CD4-positive, alpha-beta T cell treated with Interferon alpha-2 for 1 hour (primary cell): ENCODE measurements around the gene DPYSL4.

Source experiments
- DNase-seq, 2 donors: peaks; one replicate each; pipeline ENCODE4 v3.0.0-alpha.2; 2020 to 2022

Gene DPYSL4

DNA sequence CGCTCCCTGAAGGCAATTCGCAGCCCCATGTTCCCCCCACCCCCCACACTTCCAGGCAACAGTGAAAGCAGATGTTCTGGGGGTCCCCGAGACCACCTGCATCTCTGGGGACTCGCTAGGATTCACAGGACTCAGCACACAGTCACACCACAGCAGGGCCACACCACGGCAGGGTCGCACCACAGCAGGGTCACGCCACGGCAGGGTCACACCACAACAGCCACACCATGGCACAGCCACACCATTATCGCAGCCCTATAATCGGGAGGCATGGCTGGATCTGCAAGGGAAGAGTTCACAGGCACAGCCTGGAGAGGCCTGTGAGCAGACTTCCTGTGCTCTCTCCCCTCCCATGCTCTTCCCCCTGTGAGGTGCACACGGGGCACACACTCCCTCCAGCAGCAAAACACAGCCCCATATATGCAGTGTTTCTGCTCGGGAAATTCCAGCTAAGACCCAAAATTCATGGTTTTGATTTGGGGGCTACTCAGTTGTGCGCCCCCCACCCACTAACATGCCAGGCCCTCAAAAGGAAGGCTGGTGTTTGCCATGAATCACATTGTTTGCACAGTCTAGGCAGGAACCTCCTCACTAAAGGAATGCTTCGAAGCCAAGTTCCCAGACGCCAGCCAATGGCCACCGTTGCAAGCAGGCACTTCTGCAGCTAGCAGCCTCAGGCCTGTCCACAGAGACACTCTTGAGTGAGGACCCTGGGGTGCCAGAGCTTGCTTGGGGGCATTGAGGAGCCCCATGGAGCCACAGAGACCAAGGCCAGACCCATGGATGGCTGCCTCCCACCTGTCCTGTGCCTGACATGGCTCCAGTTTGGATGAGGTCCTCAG is 7.0 kb upstream of the DPYSL4 start:
- DNase-seq = no peak

DNA sequence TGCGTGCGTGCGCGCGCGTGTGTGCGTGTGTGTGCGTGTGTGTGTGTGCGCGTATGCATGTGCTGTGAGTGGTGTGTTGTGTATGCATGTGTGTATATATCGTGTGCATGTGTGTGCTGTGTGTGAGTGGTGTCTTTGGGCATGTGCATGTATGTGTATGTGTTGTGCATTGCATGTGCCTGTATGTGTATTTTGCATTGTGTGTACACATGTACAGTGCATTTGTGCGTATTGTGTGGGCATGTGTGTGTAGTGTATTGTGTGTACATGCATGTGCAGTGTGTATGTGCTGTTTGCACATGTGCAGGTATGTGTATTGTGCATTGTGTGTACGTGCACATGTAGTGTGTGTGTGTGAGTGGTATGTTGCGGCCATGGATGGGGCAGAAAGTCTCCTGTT is 6.0 kb upstream of the DPYSL4 start:
- no peak for DNase-seq

DNA sequence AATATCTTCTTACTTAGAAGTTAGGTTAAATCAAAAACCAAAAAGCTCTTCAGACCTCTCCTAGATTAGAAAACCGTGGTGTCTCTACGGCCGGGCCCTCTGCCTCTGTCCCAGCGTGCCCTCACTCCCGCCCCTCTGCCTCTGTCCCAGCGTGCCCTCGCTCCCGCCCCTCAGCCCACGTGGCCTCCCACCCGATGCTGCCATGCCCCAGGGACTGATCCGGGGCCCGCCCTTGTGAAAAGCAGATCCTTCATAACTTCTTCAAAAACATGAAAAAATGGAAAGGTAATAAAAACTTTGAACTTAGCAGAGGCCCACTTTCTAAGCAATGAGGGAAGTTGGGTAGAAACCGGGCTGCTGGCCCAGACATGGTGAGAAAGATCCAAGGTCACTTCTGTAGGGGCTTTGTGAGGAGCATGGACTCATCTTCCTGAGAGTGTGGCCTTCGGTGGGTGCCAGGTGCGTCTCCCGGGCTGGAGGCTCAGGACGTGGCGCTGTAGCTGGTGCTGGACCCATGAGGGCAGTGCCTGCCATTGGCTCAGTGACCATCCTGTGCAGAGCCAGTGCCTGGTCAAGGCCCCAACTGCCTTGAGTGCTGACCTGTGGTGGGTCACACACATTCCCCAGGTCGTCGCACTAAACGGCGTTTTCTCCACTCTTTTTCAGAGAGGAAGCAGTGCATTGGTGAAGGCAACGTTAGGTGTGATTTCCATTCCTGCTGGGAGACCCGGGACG is 4.9 kb upstream of the DPYSL4 start:
- DNase-seq = no peak

DNA sequence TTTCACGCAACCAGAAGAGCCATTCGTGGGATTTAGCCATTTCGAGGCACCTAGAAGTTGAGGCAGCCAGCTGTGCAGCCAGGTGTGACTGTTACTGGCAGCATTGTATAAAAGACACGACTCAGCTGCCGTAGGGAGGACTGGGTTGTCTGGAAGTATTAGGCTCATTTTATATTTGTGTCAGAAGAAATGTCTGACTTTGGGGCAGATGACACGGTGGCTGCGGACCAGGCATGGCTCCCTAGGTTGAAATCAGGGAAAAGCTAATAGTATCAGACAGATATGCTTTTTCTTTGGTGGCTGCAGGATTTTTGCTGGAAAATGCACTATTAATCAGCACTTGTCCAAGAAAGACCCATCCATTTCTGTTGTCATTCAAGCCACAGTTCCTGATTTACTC is 4.2 kb upstream of the DPYSL4 start:
- DNase-seq = no peak

DNA sequence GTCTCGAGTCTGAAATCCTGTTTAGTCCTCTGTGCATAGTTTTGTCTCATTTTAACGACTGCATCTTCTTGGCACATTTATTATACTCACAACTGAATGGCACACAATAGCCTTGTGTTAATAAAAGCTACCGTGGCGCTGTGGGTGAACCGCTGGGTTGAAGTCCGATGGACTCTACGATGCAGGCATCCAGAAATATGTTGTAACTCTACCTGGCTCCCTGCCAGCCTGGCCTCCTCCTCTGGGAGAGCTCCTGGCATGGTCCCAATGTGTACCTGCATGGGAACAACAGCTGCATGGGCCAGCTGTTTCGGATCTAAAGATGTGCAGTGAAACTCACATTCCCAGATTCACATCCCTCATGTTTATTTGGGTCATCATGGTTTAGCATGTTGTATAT is 3.7 kb upstream of the DPYSL4 start:
- DNase-seq = no peak

DNA sequence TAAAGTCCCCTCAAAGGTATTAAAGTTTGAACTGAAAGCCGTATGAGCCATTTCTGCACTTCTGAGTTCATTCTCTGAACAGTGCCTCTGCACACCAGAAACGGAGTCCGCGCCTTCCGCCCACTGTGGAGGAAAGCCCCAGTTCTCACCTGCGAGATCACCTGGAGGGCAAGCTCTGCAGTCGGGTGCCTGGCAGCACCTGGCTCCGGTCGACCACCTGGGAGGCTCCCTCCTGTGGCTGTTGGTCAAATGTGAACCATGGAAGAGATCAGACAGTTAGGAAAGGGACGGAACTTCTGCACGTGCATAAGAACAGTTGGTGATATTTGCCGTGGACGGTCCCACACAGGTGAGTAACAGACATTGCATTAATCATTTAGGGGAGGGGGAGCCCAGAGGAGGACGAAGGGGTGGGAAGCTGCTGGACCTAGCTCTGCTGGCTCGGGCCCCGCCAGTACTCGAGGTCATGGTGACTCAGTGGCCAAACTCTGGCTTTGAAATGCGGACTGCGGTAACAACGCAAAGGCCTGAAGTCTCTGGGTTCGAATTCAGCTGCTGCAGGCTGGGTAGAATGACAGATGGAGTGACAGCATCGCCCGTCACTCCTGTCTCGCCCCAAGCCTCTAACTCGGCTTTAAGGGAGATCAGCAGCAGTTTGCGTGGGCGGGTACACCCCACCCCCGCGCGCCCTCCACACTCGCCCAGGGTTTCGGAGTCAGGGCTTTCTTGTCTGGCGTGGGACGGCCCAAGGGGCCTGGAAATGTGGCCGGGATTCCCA is 1.7 kb upstream of the DPYSL4 start:
- DNase-seq = no peak

DNA sequence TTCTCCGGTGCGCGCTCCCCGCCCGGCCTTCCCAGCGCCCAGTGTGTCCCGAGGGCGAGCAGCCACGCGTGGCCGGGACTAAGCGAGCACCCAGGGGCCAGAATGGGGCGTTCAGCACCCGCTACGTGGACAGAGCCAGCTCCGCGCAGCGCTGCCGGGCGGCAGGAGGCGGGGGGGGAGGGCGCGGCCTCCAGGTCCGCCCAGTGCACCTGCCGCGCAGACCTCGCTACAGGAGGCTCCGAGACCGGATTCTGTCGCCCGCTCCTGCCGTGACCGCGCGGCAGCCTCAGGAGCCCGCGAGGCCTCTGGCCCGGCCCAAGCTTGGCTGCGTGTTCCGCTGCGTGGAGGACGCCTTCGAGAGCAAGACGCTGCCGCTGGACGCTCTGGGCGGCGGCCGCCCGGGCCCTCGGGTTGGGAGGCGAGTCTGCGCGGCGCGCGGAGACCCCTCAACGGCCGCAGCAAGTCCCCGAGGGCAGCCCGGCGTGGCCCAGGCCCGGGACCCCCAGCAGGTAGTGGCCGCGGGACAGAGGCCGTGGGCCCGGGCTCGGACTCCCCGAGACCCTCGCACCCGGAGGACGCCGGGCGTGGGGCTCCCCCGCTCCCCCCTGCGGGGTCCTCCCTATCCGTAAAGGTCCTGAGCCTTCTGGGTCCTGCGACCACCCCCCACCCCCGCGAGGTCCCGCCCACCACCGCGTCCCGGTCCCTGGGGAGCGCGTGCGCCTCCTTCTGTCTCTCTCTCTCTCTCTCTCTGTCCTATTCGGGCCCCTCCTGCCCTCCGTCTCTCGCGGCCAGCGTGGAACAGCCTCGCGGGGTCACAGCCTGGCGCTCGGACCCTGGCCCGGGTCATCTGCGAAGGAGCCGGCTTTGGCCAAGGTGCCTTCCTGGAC is 904 bp upstream of the DPYSL4 start:
- DNase-seq = peak; percentile 37 to 62

DNA sequence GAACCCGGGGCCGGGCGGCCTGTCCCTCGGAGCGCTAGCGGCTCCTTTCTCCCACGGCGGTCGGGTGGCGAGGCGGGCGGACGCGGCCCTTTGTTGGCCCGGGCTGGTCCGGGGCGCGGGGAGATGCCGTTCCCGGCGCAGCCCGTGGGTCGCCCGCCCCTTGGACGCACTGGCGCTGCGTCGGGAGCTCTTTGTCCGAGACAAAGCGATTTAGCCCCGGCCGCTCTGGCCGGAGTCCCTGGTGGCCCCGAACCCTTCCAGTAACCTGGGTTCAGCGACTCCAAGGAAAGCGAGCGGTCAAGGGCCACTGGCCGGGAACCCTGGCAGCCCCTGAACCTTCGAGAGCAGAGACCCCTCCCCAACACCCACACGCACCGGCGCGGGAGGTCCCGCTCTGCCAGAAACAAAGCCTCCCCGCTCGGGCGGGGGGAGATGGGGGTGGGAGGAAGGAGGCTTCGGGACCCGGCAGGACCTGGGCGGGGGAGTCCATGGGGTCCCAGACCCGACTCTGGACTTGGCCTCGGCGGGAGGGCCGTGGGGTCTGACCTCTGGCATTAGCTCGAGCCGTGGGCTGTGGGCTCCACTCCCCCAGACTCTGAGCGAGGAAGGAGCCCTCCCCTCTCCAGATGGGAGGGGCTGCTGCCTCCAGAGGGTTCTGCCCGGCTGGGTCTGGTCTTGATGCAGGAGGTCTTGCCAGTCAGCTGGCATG is 836 bp downstream of the DPYSL4 start:
- no peak for DNase-seq

DNA sequence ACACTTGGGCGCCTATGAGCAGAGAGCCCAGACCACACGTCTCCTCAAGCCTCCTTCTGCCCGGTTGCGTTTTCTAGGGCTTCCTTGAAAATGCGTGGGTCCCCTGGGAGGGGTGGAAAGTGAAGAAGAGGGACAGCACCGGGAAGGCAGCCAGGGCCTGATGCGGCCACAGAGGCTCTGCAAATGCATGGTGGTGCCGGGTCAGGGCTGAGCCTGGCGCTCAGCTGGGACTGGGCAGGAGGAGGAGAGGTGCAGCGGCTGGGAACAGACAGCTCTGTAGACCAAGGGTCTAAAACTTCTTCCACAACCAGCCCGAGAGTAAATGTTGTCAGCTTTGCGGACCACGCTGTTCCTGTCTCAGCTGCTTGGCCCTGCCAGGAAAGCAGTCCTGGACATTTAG is 1.6 kb downstream of the DPYSL4 start:
- DNase-seq = no peak

DNA sequence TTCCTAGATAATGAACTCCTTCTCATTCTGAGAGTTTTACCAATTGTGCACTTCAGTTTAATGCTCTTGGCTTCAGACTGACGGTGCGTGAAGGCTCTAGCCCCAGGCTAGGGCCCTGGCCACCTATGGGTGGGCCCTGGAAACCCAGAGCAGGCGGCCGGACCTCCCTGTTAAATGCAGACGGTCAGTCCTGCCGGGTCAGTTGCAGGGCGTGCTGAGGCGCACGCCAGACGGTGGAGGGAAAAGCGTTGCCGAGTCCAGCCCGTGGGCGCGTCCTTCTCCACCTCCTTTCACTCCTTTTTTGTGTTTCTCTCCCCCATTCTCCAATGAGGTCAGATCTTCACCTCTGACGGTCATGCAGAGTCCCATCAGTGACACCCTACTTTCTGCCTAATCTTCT is 2.3 kb downstream of the DPYSL4 start:
- DNase-seq = no peak

DNA sequence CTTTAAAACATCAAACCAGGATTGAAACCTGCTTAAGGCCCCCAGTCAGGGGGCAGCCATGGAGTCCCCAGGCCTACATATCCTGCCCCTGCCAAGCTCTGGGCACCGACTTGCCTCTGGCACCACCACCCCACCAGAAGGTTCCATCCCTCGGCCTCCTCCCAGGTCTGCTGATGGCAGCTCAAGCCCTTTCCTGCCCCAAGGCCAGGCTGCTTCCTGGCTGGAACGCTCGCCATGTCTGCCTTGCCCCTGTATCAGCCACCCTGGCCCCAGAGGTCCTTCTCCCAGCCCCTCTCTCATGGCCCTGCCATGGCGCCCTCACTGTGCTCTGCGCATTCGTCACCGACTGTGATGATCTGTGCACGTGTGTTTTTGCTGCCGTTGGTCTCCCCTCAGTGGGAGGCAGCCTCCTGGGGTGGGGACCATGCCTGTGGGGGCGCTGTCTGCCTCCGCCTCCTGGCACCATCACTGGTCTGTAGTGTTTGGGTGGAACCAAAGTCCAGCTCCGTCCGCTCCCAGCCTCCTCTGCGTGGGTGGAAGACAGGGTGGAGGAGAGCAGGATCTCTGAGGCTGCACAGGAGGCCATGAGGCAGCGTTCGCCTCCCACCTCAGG is 3.2 kb downstream of the DPYSL4 start:
- DNase-seq = no peak

DNA sequence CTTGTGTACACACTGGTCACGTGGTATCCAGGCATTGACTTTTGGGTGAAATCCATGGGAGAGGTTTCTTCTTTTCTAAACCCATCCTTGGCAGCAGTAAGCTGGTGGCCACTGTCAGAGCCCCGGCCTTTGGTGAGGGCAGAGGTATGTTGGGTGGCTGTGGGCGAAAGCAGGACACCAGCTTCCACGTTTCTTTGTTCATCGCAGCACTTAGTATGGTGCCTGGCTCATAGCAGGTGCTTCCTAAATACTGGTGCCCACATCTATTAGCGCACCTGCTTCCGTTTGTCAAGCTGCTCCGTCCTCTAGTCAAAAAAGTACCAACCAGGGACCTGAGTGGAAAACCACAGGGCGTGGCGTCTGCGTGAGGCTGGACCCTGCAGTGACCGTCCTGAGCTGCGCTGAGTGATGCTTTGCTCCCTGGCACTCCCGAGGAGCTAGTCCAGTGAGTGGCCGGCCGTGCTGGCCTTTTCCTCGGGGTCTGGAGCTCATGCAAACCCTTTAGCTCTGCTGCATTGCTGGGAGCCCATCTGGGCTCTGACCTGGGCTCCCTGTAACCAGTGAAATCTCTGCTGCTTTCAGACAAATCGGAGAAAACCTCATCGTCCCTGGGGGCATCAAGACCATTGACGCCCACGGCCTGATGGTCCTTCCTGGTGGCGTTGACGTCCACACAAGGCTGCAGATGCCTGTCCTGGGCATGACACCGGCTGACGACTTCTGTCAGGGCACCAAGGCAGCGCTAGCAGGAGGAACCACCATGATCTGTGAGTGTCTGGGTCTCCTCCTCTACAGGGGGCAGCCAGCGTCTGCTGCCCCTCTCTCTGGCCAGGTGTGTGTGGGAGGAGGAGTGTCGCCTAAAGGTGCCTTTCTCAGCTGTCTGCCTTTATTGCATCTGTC is 5.6 kb downstream of the DPYSL4 start:
- no peak for DNase-seq

DNA sequence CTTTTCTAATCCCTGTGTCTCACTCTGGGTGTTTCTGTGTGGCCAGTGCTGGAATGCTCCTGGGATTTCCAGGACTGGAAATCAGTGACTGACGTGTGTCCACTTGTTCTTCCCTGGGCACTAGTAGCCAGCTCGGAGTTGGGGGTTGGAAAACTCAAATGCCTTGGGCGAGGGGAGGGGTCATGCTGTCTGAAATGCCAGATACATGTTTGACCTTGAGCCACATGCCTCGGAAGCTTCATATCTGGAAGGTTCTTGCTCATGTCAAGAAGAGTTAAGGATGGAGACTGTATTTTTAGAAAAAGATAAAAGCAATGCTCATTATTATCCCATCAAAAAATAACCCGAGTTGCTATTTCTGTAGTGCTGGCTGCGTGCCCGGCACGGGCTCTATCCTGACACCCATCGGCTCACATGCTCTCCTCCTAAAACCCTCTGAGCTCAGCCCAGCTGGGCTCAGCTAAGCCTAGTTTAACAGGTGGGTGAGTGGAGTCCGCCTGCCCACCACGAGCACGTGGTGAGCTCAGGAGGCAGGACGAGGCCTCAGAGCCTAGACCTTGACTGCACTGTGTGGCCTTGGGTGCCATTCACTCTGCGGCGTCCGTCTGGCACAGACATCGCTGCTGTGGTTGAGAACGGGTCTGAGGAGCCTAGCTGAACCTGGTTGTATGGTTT is 6.4 kb downstream of the DPYSL4 start:
- no peak for DNase-seq

DNA sequence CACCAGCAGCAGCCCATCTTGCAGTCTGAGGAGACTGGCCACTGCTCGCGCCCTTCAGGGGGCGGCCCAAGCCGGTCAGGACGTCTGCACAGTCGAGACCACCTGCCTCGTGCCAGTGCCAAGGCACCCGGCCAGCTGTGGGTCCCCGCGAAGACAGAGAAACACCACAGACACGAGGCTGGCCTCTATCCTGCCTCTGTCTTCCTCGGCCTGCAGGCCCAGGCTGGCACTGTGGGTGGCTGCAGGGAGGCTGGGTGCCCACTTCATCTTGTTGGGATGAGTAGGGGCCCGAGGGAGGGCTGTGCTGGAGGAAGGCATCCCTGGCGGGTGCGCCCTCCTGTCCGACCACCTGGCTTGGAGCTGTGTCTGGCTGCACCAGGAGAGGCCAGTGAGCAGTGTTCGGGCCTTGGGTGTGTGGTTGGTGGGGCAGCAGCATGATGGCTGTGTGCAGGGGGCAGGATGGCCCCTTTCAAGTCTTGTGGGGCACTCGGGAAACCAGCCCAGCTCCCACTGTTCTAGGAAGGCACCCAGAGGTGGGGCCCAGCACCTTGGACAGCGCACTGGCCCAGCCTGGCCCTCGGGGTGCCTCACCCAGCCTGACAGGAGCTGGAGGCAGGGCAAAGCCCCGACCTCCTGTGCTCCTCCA is 7.3 kb downstream of the DPYSL4 start:
- no peak for DNase-seq

DNA sequence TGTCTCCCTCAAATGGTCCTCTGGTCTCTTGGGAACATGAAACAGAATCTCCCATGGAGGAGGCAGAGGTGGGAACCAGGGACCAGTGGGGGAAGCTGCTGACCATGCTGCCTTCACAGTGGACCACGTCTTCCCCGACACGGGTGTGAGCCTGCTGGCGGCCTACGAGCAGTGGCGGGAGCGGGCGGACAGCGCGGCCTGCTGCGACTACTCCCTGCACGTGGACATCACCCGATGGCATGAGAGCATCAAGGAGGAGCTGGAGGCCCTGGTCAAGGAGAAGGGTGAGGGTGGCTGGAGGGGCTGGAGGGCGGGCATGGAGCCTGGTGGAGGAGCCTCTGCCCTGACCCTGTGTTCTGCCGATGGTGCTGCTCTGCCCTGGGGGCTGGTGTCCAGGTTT is 8.0 kb downstream of the DPYSL4 start:
- no peak for DNase-seq

DNA sequence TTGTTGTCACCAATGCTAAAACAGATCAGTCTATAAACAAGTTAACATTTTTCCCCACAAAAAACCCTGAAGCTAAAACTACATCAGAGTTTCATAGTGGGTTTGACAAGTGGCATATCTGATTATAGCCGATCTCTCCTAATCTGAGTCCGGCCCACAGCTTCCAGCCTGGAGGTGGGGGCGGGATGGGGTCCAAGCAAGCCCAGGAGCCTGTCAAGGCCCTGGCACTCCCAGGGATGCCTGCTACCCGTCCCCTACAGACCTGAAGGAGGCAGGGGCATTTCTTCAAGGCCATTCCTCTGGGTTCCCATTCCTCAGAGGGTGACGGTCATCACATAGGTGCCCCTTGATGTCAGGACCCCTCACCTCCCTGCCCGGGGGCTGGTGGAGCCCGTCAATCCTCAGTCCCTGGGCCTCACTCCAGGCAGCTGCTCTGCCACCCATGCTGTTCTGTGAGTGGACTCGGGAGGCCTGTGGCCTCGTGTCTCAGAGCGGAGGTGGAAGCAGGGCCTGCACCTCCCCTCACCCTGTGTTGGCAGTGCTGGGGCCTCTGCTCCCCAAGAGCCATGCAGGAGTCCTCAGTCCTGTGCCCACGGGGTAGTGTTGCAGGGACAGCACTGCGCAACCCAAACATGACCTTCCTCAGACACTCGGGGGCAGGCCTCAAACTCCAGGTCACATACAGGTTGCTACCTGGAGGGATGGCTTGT is 8.8 kb downstream of the DPYSL4 start:
- no peak for DNase-seq

DNA sequence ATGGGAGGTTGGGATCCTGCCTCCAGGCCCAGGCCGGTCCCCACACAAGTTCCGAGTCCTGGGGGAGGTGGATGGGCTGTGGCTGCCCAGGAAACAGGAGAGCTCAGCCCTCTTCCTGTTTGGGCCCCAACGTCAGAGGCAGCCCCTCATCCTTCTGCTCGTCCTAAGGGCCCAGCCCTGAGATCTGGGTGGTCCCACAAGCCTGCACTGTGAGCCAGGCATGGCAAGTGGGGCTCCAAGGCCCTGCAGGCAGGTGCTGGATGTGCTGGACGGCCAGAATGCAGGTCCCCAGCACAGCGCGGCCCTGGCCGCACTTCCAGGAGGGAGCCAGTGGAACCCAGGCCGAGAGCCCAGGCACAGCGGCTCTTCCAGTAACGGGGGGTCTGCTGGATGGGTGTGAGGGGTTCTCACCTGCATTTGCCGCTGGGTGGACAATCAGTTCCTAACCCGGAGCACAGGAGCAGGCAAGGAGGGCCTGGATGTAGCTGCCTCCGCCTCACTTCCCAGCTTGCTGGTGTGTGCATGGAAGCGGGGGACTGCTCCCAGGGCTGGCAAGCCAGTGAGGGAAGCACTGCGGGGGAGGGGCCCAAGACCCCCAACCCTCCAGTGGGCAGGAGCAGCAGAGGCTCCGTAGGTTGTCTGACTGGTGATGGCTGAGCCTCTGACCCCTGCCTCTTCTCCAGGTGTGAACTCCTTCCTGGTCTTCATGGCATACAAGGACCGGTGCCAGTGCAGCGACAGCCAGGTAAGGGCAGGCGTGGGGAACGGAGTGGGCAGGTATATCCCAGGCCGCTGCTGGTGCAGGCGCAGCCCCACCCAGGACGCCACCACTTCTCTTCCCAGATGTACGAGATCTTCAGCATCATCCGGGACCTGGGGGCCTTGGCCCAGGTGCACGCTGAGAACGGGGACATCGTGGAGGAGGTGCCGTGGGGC is 9.7 kb downstream of the DPYSL4 start:
- no peak for DNase-seq
